ENCODE measurements around the gene INSC.

DNA sequence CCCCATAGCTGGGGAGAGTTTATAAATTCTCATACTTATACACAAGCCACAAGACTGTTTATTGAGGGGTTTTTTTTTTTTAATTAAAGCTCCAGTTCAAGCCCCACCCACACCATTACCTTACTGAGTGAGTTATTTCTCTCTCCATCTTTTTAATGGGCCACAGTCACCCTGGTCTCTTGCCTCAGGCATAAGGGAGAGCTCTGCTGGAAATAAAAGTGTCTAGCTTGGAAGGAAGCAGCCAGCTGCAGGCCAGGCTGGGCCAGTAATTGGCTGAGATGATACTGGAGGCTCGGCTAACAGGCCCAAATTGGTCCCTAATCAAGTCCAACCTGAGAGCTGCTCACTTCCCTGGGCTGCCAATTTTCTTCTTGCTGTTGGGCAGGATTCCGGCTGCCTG lies 174.1 kb downstream of the INSC start:
- TF ChIP-seq WT1 (tag by site-specific recombination; IDR thresholded peaks at IDR 0.05) (no peak), PATZ1 (tag by site-specific recombination; IDR thresholded peaks at IDR 0.05) (no peak), CTCF (tag by site-specific recombination; IDR thresholded peaks at IDR 0.05) (no peak), GLIS2 (tag by site-specific recombination; IDR thresholded peaks at IDR 0.05) (no peak), SETDB1 (IDR thresholded peaks at IDR 0.05; ENCODE audit: insufficient read length, low read length) (no peak), BCL11A (tag by site-specific recombination; IDR thresholded peaks at IDR 0.05; ENCODE audit: low read depth) (no peak), ZNF843 (tag by site-specific recombination; IDR thresholded peaks at IDR 0.05) (no peak), TCF7L2 (IDR thresholded peaks at IDR 0.05; ENCODE audit: borderline replicate concordance, low read depth, low read length) (no peak), PRDM4 (tag by site-specific recombination; IDR thresholded peaks at IDR 0.05) (no peak), ZNF768 (tag by site-specific recombination; IDR thresholded peaks at IDR 0.05) (no peak), YY1 (tag by site-specific recombination; IDR thresholded peaks at IDR 0.05) (no peak), SP2 (tag by site-specific recombination; IDR thresholded peaks at IDR 0.05) (no peak)
- TF ChIP-seq, protein P1, sequence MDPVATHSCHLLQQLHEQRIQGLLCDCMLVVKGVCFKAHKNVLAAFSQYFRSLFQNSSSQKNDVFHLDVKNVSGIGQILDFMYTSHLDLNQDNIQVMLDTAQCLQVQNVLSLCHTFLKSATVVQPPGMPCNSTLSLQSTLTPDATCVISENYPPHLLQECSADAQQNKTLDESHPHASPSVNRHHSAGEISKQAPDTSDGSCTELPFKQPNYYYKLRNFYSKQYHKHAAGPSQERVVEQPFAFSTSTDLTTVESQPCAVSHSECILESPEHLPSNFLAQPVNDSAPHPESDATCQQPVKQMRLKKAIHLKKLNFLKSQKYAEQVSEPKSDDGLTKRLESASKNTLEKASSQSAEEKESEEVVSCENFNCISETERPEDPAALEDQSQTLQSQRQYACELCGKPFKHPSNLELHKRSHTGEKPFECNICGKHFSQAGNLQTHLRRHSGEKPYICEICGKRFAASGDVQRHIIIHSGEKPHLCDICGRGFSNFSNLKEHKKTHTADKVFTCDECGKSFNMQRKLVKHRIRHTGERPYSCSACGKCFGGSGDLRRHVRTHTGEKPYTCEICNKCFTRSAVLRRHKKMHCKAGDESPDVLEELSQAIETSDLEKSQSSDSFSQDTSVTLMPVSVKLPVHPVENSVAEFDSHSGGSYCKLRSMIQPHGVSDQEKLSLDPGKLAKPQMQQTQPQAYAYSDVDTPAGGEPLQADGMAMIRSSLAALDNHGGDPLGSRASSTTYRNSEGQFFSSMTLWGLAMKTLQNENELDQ (tag by site-specific recombination; IDR thresholded peaks at IDR 0.05; ENCODE audit: low read depth), result no peak

All from HEK293 (cell line).